ENCODE data around the gene PIK3R4.

PIK3R4 gene

DNA sequence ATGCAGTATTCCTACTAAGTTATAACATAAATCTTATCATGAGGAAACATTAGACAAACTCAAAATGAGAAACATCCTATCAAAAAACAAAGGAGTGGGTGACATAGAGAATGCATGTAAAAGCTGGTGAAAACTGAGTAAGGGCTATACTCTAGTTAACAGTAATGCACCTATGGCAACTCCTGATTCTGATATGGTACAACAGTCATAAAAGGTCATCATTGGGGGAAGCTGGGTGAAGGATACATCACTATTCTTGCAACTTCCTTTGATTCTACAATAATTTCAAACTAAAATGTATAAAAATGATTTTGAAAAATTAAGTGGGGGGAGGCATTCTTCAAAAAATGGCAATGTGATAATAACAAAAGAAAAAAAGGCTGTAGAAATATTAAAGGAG, 6.8 kb downstream of the PIK3R4 start:
- no peak for DNase-seq

DNA sequence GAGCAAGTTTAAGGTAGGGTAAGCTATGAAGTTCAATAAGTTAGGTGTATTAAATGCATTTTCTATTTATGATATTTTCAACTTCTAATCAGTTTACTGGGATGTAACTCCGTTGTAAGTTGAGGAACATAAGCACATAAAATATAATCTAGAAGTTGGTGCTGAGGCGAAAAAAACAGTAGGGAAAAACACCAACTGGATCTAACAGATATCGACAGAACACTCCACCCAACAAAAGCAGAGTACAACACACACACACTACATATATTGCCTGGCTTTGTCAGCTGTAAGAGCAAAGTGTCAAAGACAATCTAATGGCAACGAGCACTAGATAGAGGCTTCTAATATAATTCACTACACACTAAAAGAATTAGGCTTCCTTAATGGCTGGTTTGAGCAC, 8.4 kb downstream of the PIK3R4 start:
- DNase-seq, result no peak

DNA sequence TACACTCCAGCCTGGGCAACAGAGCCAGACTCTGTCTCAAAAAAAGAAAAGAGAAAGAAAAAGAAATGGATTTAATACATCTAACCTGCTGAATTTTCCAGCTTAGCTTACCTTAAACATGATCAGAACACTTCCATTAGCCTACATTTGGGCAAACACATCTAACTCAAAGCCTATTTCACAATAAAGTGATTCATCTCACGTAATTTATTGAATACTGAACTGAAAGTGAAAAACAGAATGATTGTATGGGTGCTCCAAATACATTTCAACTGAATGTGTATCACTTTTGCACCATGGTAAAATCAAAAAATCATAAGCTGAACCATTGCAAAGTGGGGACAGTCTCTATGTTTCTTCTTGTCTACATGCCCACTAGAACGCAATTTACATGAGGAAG, 9.0 kb downstream of the PIK3R4 start:
- no peak for DNase-seq

DNA sequence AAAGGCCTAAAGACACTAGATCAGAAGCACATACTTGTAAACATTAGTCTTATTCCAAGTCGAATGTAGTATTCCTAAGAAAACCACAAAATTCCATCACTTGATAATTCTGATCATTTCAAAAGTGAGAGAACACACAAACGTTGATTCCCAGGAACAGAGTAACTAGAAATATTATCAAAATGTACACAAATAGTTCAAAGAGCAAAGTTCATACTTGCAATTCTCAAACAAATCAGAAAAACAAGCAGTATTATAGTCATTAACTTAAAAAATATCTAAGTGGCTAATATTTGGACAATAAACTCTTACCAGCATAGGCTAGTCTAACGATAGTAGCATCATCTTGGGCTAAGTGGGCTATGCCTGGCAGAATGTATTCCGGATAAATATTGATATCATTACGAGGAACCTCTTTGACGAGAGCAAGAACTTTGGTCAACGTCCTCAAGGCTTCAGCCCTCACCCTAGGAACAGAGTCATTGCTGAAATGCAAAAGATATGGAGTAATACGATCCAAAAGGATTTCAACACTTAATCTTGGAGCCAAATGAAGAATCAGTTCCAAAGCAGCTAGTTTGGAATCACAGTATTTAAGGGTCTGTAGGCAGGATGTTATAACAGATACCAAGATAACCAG, 13.3 kb downstream of the PIK3R4 start:
- DNase-seq, result no peak

DNA sequence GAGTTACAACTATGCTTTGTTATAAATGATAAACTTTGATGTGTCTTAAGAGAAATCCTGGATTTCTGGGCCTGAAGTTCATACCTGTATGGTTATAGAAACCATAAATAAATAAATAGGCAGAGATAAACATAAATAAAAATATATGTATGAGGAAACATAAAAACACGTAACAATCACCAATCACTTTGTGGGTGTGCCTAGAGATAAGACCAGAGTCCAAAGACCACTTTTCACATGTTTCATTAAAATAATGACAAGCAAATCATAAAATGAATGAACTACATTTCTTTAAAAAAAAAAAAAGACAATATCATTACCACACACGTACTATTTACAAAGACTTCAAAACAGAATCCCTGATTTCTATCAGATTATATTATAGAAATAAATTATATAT, 14.1 kb downstream of the PIK3R4 start:
- DNase-seq, result no peak

DNA sequence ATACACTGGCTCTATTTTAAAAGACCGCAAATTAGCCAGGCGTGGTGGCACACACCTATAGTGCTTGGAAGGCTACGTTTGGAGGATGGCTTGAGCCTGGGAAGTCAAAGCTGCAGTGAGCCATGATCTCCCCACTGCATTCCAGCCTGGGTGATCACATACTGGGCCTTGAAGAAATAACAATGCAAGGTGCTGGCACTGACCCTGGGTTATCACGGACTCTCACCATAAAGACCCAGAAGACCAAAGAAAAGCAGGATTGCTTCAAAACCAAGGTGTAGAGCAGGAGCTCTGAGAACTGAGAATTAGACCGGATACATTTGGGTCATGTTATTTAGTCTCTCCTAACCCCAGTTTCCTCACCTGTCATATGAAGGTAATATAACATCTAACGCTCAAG, 14.8 kb downstream of the PIK3R4 start:
- no peak for DNase-seq

DNA sequence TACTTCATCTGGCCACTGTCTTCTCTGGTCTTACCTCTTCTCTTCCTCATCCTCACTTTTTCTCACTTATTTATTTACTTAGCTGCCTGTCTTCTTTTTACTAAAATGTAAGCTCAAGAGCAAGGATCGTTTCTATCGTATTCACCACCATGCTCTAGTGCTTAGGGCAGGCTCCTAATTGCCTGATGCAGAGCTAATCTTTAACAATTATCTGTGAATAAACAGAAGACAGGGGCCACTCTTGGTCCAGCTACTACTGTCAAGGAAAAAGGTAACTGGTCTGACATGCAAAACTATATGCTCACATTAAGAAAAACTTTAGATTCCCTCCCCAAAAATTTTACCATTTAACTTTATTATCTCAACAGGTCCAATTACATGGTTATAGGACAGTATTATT, 17.5 kb downstream of the PIK3R4 start:
- DNase-seq, result no peak

DNA sequence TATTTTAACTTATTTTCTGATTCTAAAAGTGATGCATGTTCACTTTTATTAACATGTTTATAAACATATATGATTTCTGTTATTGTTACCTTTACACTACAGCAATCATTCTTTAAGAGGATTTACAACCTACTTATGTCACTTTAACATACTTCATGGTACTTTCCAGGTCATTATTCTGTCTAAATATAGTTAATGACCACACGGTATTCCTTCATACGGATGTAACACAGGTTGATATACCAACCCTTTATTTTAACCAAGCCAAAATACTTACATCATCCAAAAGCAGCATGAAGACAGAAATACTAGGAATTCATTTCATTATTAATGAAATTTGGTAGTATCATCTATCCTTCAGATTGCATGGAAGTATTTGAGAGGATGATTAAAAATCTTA, 18.6 kb downstream of the PIK3R4 start:
- DNase-seq, result no peak

DNA sequence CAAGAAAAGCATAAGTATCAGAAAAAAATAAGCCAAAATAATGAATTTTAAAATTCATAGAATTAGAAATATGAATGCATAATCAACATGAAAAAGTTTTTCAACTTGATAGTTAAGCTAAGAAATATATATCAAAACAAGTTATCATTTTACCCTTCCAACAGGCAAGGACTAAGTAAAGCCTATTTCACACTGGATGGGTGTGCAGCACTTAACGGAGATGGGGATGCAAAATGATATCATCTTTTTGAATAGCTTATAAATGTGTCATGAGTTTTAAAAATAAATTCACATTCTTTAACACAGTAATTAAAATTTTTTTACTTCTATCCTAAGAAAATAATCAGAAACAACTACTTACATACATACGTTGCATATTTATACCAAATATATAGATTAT, 20.9 kb downstream of the PIK3R4 start:
- DNase-seq, result no peak

DNA sequence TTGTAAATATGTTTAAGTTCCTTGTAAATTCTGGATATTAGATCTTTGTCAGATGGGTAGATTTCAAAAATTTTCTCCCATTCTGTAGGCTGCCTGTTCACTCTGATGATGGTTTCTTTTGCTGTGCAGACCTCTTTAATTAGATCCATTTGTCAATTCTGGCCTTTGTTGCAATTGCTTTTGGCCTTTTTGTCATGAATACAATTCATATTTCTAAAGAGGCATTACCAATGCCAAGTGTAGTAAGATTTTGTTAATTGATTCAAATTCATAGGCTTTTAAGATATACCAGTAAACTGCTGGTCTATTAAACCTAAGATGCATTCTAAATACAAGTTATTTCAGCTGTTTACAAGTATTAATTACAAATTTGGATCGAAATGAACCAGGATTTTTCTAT, 31.0 kb downstream of the PIK3R4 start:
- no peak for DNase-seq

DNA sequence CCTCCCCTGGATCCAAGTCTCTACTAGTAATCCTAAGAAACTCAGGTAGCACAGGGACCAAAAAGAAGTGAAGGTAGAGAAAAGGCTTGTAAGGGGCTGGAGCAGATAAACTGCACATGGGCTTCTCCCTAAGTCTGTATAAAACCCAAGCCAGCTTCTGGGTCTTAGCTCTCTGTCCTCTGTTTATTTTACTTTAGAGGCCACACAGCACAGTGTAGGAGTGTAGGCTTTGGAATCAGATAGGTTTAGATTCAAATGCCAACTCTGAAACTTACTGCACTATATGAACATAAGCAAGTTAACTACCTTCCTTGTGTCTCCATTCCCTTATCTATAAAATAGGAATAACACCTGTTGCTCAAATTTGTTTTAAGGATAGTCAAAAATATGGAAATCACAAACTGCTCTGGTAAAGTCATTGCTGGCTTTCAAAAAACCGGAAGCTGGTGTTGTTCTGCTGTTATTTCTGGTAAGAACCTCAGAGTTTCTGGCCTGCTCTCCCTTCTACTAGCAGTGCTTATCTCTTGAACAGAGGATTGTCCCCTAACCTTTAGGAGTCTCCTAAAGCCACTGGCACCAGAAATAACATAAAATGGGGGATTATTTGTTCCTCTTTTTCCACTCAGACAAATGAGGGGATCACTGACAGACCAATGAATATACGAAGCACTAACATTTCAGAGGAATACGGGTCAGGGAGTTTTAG, 33.8 kb downstream of the PIK3R4 start:
- no peak for DNase-seq

DNA sequence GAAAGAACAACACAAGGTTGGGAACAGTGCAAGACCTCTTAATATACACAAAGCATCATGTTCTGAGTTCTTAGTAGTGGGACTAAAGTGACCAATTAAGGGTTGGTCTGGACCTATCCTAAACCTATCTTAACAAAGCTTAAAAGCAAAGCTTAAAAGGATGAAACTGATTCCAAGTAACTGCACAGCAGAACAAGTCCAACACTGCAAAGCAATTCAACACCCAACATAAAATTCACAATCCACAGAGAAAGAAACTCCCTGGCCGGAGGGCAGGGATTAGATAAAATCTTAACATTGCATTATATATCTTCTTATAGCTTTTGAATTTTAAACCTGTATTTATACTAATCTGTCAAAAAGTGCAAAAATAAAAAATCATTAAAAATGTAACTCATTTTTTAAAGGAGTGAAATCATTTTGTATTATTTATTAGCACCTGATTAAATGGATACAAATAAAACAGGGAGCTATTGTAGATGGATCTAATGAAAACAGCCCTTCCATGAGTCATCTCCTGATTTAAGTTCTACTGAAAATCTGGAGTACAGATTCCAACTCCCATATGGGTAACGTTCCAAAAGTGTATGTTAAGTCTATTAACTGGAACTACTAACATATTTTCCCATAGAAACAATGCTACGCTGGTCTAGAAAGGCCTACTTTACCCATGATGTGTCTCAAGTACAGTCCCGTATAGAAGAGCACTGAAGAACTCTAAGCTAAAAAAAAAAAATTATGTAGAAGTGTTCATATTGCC, 34.9 kb downstream of the PIK3R4 start:
- no peak for DNase-seq

DNA sequence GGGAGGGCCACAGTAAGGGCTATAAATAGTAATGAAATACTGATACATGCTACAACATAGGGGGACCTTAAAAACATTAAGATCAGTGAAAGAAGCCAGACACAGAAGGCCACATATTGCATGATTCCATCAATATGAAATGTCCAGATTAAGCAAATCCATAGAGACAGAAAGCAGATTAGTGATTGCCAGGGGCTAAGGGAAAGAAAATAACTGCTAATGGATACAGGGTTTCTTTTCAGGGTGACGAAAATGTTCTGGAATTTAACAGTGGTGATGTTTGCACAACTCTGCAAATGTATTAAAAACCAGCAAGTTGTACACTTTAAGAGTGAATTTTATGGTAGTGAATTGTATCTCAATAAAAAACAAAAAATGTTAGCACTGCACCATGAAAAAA, 37.0 kb downstream of the PIK3R4 start:
- no peak for DNase-seq

DNA sequence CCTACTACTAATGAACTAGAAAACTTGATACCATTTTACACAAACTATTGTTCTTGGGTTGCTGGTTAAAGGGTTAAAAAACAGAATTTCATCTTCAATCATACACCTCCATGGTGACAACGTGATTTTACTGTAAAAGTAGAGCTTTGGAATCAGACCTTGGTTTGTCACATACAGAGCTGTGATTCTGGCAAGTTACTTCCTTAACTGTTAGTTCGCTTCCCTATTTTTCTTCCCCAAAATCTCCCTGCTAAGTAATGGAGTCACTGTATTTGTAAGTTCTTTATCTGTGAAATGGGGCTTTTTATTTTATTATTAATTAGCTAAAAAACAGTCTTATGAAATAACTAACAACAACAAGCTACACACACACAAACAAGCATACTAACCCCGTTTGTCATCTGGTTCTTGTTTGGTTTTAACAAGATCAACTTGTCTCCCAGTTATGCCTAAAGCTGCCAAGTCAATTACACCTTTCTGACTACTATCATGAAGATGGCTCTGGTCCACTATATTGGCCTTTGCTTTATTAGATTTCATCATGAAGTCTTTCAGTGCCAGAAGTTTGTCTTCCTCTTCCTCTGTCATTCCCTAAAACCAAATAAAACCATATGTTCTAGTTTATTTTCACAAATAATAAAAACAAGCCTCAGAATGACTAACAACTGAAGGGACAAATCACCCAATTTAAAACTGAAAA, 38.6 kb downstream of the PIK3R4 start:
- DNase-seq, result no peak

DNA sequence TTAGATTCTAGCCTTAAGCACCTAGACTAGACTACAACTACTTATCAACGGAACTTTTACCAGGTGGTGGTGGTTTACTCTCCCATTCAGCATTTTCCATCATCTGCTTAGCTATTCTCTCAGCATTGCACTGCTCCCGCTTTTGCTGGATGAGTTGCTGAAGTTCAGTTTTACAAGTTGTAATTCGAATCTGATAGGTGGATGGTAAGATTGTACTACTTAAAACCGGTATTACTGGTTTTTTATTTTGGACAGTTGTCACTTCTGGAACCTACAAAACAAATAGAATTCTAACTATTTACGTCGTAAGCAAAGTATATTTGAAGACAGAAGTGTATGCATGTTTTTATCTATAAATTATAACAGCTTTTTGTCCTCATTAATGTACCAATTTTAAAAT, 41.1 kb downstream of the PIK3R4 start:
- DNase-seq, result no peak

DNA sequence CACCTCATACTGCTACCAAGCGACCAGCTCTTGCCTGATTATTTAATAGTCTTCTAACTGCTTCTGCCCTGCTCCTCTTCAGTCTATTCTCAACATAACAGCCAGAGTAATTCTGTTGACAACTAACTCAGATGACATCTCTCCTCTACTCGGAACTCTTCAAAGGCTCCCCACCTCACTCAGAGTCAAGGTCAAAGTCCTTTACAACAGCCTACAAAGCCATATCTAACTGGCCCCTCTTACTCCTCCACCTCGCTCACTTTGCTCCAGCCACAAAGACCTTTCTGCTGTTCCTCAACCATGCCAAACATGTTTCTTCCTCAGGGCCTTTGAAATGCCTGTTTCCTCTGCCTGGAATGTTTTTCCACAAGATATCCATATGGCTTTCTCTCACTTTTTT, 43.6 kb downstream of the PIK3R4 start:
- DNase-seq, result no peak

DNA sequence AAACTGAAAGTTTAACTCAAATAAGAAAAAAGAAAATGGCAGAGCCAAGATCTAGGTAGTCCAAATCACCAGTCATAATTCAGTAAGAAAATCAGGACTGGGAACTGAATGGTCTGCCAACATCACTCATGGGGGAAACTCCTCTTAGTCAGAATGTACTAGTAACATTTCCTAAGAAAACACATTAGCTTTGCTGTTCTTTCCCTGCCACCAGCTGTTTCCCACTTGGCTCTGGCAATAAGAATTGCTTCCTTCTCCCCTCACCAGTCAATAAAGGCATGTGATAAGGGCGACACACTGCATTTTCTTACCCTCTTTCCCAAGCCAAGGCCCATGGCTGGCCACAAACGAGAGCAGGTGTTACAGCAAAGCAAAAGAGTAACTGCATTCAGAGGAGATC, 46.1 kb downstream of the PIK3R4 start:
- no peak for DNase-seq

DNA sequence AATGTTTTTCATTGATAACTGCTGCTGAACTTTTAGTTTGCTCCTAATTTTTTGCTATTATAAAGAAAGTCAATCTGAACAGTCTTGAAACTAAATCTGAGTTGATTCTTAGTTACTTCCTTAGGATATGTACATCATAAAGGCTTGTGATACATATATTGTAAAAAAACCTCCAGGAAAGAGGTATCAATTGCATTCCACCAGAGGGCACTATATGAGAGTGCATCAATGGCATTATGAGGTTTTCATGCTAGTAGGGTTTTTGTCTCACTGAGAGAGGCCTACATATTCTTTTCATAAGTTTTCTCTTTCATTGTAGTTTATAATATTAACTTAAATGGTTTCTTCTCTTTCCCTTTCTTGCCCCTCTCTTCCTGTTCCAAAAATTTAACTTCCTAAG, 46.9 kb downstream of the PIK3R4 start:
- DNase-seq, result no peak

DNA sequence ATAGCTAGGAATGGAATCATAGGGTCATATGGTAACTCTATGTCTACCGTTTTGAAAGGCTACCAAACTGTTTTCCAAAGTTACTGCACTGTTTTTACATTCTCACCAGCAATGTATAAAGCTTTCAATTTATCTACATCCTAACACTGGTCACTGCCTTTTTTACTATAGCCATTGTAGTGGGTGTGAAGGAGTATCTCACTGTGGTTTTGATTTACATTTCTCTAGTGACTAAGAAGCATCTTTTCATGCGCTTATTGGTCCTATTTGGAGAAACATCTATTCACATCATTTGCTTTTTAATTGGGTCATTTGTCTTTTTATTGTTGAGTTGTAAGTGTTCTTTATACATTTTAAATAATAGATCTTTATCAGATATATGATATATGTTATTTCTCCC, 53.3 kb downstream of the PIK3R4 start:
- no peak for DNase-seq

DNA sequence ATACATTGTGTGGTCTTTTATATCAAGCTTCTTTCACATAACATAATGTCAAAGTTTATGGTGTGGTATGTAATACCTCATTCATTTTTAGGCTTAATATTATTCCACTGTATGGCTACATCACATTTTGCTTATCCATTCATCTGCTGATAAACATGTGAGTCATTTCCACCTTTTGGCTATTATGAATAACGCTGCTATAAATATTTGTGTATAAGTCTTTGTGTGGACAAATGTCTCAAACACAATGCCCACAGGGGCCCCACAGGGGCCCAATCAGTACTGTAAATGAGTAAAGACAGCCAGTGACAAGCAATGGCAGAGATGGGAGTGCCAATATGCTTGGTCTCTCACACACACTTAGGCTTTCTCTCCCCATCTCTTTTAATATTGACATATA, 54.2 kb downstream of the PIK3R4 start:
- DNase-seq, result no peak

DNA sequence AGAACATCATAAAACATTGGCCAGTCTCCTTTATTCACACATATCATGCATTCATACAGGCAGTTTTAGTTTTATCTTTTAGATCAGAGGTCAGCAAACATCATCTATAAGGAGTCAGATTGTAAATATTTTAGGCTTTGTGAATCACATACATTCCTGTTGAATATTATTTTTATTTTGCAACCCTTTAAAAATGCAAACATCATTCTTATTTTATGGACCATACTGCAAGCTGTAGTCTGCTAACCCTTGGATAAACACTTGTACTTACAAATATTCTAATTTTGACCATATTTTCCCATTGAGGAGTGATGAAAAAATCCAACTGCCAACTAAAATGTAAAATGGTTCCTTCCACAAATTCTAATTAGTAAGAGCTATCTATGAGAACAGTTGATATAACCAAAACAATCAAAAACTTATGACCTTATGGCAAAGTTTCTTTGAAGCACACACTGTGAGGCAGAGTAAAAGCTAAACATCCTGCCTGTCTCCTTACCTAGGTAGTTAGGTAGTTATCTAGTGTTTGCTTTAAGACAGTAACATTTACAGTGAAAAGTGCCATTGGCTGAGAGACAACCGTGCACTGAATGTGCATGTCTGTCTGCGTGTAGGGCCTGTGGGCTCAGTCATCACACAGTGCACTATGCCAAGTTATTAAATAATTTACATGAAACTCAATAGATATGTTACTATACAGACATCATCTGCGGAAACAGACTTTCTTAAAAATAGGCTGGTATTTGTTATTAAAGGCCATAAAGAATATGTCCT, 57.7 kb downstream of the PIK3R4 start:
- no peak for DNase-seq

DNA sequence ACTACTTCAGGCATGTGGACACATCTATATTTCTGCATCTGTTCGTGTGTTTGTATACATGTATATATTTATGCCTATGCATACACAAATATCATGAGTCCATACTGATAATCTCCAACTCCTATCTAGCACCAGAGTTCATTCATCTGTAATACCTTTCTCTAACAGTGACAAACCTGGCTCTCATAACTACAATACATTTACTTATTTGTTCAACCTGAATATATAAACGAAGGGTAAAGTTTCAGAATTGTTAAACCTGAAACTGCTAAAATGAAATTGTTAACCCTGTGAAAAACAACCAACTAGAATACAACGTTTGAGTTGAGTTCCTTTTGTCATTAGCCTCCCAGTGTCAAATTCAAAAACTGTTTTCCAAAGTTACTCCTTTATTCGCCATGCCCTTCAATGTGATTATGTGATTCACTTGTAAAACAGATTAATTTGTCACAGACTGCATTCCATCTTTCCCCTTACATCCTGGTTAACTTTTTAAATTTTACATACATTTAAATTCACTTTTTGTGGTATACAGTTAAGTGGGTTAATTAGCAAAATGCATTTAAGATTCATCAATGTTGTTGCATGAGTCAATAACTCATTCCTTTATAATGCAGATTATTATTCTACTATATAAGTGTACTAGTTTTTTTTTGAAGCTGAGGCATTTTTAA, 58.5 kb downstream of the PIK3R4 start:
- DNase-seq, result no peak
